NCI-H82 treated with DMSO at 0.1 percent for 48 hours (cell line): Measurements from ENCODE around the gene HSPD1.
A peak's percentile ranks its signal among the peaks of the same experiment; 100 is the strongest.

Experiments used
- DNase-seq: peaks from one replicate; lab custom pipeline; 2025; ENCODE audit not compliant: unreplicated experiment; lab: John Stamatoyannopoulos, UW

Gene HSPD1

GRCh38 chr2:197499594-197500502, at the start of gene HSPD1, which contains the start of gene HSPE1:
TSS of gene HSPD1 (minus strand) at chr2:197499840. CDS start at chr2:197498848, 992 bp downstream.
TSS of gene HSPE1 (plus strand) at chr2:197500379. CDS start at chr2:197500437, 58 bp downstream.
- DNase-seq = peak; percentile 95

DNA sequence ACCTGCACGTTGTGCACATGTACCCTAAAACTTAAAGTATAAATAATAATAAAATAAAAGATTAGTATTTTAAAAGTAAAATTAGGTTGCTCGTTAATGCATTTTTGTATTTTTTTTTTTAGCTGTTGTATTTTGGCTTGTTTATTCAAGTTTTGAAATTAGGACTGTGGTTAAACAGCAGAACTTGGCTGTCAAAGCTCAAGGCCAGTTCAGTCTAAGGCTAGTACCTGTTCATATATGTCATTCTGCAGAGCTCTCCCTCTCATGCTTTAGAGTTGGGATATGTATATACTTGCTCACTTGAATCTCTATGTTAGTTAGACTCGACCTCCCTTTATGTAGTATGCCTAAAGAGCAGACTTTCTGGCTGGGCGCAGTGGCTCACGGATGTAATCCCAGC, 48.9 kb upstream of the HSPD1 start:
- no peak for DNase-seq

GRCh38 chr2:197547163-197547900, 47.7 kb upstream of the HSPD1 start:
- DNase-seq = no peak

DNA sequence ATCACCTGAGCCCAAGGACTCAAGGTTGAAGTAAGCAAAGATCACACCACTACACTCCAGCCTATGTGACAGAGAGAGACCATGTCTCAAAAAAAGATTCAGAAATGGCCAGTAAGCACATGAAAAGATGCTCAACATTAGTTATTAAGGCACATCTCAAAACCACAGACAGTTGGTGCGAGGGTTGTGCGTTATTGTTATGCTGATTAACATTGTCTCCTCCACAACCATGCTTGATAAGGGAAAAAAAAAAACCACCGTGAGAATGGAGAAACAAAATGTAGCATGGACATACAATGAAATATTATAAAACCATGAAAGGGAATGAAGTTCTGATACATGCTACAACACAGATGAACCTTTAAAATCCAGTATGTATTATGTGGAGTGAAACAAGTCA, 43.6 kb upstream of the HSPD1 start:
- DNase-seq = no peak

GRCh38 chr2:197539734-197540133, 40.1 kb upstream of the HSPD1 start:
- DNase-seq = no peak

GRCh38 chr2:197538412-197538811, 38.8 kb upstream of the HSPD1 start:
- DNase-seq = no peak

- no peak for DNase-seq
Observed at GRCh38 chr2:197517150-197517549, 17.5 kb upstream of the HSPD1 start.

DNA sequence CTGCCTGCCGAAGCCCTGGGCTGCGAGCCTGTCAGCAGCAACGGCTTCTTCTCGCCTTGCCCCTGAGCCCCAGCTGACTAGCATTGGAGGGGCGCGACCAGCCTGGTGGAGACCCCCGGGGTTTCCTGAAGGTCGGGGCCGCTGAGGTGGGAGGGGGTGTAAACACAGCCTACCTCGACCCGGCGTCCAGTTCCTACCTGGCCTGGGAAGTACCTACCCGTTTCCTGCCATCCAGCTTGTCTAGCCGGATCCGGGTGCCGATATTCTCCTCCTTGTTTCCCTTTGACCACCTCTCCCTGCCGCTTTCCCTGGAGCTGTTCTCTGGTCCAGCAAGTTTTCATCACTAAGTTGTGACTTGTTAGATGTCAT, 16.7 kb upstream of the HSPD1 start:
- DNase-seq = no peak

DNA sequence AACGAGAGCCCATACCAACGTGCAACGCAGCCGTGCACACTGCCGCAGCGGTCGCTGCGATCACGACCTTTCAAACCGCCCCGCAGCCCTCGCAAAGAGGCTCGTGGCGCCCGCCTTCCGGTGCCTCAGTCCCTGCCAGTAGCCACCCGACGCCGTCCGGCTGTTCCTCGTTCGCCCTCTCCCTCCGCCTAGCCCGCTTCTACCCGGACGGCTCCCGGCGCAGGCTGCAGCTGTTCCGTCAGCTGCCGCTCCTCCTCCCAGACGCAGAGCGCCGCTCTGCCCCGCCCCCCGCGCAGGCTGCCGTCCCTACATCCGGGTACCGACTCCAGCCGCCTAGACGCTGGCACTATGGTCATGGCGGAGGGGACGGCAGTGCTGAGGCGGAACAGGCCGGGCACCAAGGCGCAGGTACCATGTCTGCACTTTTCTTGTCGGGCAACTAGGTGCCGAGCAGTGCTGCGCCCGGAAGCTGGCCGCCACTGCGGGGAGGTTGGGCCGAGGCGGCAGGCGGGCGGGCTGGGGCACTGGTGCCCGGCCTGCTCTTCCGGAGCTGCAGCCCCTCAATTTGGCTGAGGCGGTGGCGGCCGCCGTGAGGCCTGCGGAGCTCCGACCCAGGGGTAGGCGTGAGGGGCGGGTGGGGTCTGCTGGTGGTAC, 16.2 kb upstream of the HSPD1 start, which contains the start of gene MOB4:
MOB4 (plus strand) TSS at position 328 of the 654 bp plus-strand sequence; CDS start at position 349, 21 bp downstream.
- DNase-seq = peak; percentile 91

GRCh38 chr2:197515315-197515738, 15.7 kb upstream of the HSPD1 start:
- peak; percentile 90 for DNase-seq

GRCh38 chr2:197514754-197515153, 15.1 kb upstream of the HSPD1 start:
- peak; percentile 86 for DNase-seq

- DNase-seq = no peak
Observed at GRCh38 chr2:197513915-197514314, 14.3 kb upstream of the HSPD1 start.

- no peak for DNase-seq
Observed at GRCh38 chr2:197506658-197507057, 7.0 kb upstream of the HSPD1 start.

- no peak for DNase-seq
Observed at GRCh38 chr2:197504512-197504911, 4.9 kb upstream of the HSPD1 start.

GRCh38 chr2:197504000-197504399, 4.4 kb upstream of the HSPD1 start:
- DNase-seq = no peak

GRCh38 chr2:197502685-197503084, 3.0 kb upstream of the HSPD1 start:
- DNase-seq = no peak

DNA sequence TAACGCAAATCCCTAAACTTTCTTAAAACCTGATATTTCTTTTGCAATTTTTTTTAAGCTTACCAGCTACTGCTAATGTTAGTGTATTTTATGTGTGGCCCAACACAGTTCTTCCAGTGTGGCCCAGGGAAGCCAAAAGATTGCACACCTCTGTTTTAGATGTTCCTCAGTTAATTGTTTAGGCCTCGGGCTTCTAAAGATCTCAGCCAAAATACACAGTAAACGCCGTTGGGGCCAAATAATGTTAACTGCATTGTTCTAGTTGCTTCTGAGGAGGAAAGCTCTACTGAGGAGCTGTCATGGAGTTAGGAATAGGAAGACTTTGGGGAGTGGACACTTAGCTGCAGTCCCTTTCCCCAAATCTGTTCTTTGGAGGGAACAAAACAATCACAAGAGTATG, 2.6 kb upstream of the HSPD1 start:
- no peak for DNase-seq

DNA sequence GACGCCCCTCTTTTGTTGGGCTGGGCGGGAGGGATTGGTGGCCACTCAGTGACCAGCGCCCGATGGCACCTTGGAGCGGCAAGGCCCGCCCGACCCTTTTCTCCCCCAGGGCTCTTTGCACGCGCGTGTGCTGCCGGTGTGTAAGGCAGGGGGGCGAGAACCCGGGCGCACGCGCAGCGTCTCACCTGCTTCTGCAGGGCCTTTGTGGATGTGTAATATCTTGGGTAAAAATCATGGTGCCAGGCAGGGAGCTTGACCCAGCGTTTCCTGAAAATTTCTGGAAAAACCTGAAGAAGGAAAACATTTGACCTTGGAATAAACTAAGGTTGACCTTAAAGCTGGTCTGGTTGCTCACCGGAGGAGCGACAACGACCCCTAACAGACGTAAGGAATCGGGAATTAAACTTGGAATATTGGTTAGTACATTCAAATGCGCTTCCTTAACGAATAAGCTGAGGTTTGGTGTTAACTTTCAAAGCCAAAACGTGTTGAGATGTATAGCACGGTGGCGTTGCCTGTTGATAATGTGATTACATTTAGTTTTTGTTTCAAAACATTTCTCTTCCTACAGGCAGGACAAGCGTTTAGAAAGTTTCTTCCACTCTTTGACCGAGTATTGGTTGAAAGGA, 977 bp upstream of the HSPD1 start:
- no peak for DNase-seq

DNA sequence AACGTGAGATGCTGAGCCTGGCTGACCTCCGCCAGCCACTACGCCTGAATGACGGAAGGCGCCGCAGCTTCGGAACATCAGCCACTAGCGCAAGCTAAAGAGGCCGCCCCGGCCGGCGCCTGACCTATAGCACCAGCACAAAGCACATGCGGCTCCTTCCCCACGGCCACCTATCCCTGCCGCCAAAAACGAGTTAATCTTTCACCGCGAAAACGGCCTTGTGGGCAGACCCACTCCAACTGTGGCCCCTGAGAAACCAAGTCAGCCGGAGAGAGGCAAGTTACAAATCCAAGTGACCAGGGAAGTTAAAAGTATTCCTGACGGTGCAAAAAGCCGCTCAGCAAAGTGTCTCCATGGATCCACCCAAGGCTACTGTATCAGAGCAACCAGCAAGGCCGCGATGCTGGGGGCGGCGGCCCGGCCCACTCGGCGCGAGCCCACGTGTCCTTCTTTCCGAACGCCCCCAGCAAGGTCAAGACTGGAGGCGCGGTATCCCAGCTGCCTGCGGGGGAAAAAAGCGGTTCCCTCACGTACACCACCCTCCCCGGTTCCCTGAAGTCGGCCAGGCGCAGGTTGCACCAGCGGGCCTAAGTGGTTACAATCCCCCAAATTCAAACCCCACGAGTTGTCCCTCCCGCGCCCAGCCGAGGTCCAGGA, 575 bp downstream of the HSPD1 start:
- DNase-seq = no peak

GRCh38 chr2:197498235-197498936, 1.3 kb downstream of the HSPD1 start:
- DNase-seq = no peak
